KG1 (cell line): ENCODE results near the gene SH2D3A.

Experiments used
- DNase-seq: peaks from one replicate; lab custom pipeline; 2025; lab: John Stamatoyannopoulos, UW

The SH2D3A gene

DNA sequence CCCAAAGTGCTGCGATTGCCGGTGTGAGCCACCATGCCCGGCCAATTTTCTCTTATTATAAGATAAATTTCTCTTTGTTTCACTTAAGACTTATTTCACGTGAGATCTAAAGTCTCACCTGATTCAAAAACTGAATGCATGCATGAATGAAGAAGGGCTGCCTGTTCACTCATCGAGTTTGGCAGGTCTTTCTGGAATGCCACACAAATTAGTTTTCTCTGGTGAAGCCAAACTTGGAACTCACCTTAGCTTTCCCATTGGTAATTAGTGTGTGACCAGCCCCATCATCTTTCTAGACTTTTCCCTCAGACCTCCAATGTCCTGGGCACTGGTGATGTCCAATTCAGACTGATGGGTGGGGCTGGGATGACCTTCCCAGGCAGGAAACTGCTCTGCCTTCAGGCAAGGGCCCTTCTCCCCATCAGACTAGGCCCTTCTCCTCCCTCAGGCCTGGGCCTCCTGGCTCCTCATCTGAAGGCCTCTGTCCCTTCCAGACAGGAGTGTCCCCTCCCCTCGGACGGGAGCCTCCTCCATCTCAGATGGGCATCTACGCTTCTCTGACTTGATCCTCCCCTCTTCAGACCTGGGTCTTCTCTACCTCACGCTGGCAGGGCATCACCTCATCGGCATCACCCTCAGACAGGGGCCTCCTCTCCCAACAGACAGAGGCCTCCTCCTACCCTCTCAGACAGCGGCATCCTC is 61.2 kb downstream of the SH2D3A start:
- DNase-seq, result no peak
